ENCODE measurements around the gene ILDR2. TPM values are rescaled to one million over a fixed set of nuclear protein-coding genes. Genes with fewer than 3 reads are reported as not detected.

ILDR2 gene
- total and polyA plus RNA-seq, 10 of the 15 experiments (the other 5 are each of a cell fraction or from before 2014, with no cell fraction given): 0.05 to 5.3 (median 1.9) TPM

GRCh38 chr1:166939741-166940375 lies 35.5 kb downstream of the ILDR2 start (continued):
- no peak for TF ChIP-seq NFIC (IDR thresholded peaks at IDR 0.05; ENCODE audit: low read depth, low read length)
- TF ChIP-seq ELK1 (IDR thresholded peaks at IDR 0.05; ENCODE audit: low read depth, low read length): no peak
- TF ChIP-seq GABPA (IDR thresholded peaks at IDR 0.05; ENCODE audit: low read depth): no peak
- no peak for TF ChIP-seq RBBP5 (conservative IDR thresholded peaks at IDR 0.05)
- TF ChIP-seq CBX3 (IDR thresholded peaks at IDR 0.05; ENCODE audit: borderline replicate concordance, low read depth): no peak

GRCh38 chr1:166937962-166938361 lies 37.4 kb downstream of the ILDR2 start:
- SMC1A ChIA-PET (ENCODE audit: uncharacterized antibody, unreplicated experiment): interaction anchor here (1.1 to 1.3 kb wide), 2 partner anchors 97 to 120 kb away, joined by 3 read pairs; no protein-coding TSS in a partner anchor
- ATAC-seq (no peak), FAIRE-seq (no peak), DNase-seq (ENCODE audit: low read depth, low spot score) (no peak)
- no peak overlapping the region for H3K9ac ChIP-seq (ENCODE audit: control insufficient read depth, insufficient read depth, low read length)
- BruUV-seq (replicated peaks): no TSS peak
- POLR2A ChIA-PET: no interaction called here
- TF ChIP-seq LARP7 (IDR thresholded peaks at IDR 0.05) (no peak), POLR2A (IDR thresholded peaks at IDR 0.05; ENCODE audit: low read depth, low read length) (no peak), SUZ12 (IDR thresholded peaks at IDR 0.05; ENCODE audit: unreplicated experiment) (no peak), RBBP5 (conservative IDR thresholded peaks at IDR 0.05) (no peak), ZNF592 (IDR thresholded peaks at IDR 0.05) (no peak), PAX8 (IDR thresholded peaks at IDR 0.05) (no peak), SRF (IDR thresholded peaks at IDR 0.05; ENCODE audit: low read depth in 2 of 2, low read length in 2 of 2) (no peak), KAT2A (conservative IDR thresholded peaks at IDR 0.05; ENCODE audit: control insufficient read depth, low read depth, low read length) (no peak), YBX1 (IDR thresholded peaks at IDR 0.05) (no peak), TCF12 (IDR thresholded peaks at IDR 0.05; ENCODE audit: low read depth, low read length) (no peak), STAT1 (conservative IDR thresholded peaks at IDR 0.05) (no peak), MEF2A (IDR thresholded peaks at IDR 0.05; ENCODE audit: insufficient read depth, low read depth, low read length) (no peak), SUPT20H (IDR thresholded peaks at IDR 0.05; ENCODE audit: borderline replicate concordance, control insufficient read depth, low read depth, low read length) (no peak), ZBED1 (IDR thresholded peaks at IDR 0.05; ENCODE audit: borderline replicate concordance) (no peak)
- no peak overlapping the region for H3K27ac ChIP-seq (ENCODE audit: control insufficient read depth, insufficient read depth)
- RAD21 ChIA-PET (ENCODE audit: unreplicated experiment): no interaction called here
- H3K4me3 ChIP-seq: no peak overlapping the region
- in situ Hi-C loops (cut with MboI): no loop called here
- no peaks in the 10 kb centered on the region for H3K4me1 ChIP-seq (ENCODE audit: control insufficient read depth, insufficient read depth, low read length)
- H3K27me3 ChIP-seq (replicated peaks in 1 of 2; ENCODE audit: control insufficient read depth in 2 of 2, insufficient read depth in 2 of 2, low read length in 1 of 2): peaks cover 0 to 2% of the 10 kb centered on the region in 2 experiments; a peak in 2 of 4 replicates
- no peaks in the 10 kb centered on the region for H3K79me2 ChIP-seq (ENCODE audit: control insufficient read depth, insufficient read depth, low read length)
- no peak overlapping the region for H2AFZ ChIP-seq (ENCODE audit: control insufficient read depth, low read depth, low read length)
- H3K4me2 ChIP-seq (ENCODE audit: control insufficient read depth, insufficient read depth): no peak overlapping the region
- CTCF ChIA-PET: interaction anchor here (1.0 to 2.4 kb wide), 3 partner anchors 20 to 122 kb away, joined by 3 to 10 read pairs (median 7); no protein-coding TSS in a partner anchor
- H3K36me3 ChIP-seq (ENCODE audit: control insufficient read depth in 2 of 2, insufficient read depth in 2 of 2, low read length in 1 of 2): no peaks in the 10 kb centered on the region; a peak in 1 of 4 replicates
- no peaks in the 10 kb centered on the region for H4K20me1 ChIP-seq (ENCODE audit: control insufficient read depth, insufficient read depth)
- WGBS (ENCODE audit: insufficient coverage, insufficient replicate concordance, low lambda C conversion rate, missing lambda C conversion rate): 93% methylated on average over 2 of the region's 2 CpGs
- no peaks in the 10 kb centered on the region for H3K9me3 ChIP-seq (replicated peaks; ENCODE audit: control insufficient read depth, insufficient read depth, low read length)
- intact Hi-C loops (cut with micrococcal nuclease; ENCODE audit: unreplicated experiment): no loop called here
